Activated CD4-positive, CD25-positive, alpha-beta regulatory T cell treated with anti-CD3 and anti-CD28 coated beads, Interleukin-2, amount 50 U/mL, for 16 hours (primary cell): Measurements from ENCODE around the gene SORCS1.

Experiments
- DNase-seq: peaks from one replicate; pipeline ENCODE4 v3.0.0-alpha.2; 2020; ENCODE audit warnings: low read depth, low spot score

Gene SORCS1

GRCh38 chr10:106542461-106542860, 622.0 kb downstream of the SORCS1 start:
- DNase-seq: no peak

GRCh38 chr10:106540645-106541044, 623.9 kb downstream of the SORCS1 start:
- DNase-seq: no peak

- DNase-seq: no peak
Measured at GRCh38 chr10:106537866-106538265, 626.6 kb downstream of the SORCS1 start.

- no peak for DNase-seq
Measured at GRCh38 chr10:106535304-106535953, 629.1 kb downstream of the SORCS1 start.

GRCh38 chr10:106534441-106534840, 630.1 kb downstream of the SORCS1 start:
- no peak for DNase-seq

GRCh38 chr10:106528702-106529101, 635.8 kb downstream of the SORCS1 start:
- DNase-seq: no peak

DNA sequence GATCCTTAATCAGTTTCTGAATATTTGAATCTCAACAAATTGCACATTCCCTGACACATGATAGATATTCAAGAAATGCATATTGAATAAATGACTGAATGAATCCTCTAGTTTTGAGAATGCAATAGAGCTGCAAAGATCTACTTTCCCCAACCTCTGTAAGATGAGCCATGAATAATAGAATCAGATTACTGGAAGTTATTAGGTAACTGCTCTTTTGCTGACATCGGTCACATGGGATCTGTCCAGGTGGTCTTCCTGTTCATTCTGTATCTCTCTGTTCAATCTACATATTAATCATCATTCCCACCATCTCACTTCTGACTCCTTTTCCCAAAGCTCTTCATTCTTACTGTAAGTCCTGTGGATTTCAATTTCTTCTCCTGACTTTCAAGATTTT, 638.7 kb downstream of the SORCS1 start:
- no peak for DNase-seq
